HG02852 (cell line): ENCODE results near the gene CEACAM1.
A peak's percentile ranks its signal among the peaks of the same experiment; 100 is the strongest.
"Not testable (repeated sequence)": the region's sequence is repeated elsewhere in the genome, so short reads cannot be mapped to it uniquely, and the experiment has no call there.

Experiments used
- ATAC-seq: cut with Tn5 transposase; IDR thresholded peaks from one replicate; pipeline ENCODE4 v1.9.1; 2021; ENCODE audit warnings: mild to moderate bottlenecking, moderate library complexity; ENCODE audit not compliant: unreplicated experiment

Gene CEACAM1

DNA sequence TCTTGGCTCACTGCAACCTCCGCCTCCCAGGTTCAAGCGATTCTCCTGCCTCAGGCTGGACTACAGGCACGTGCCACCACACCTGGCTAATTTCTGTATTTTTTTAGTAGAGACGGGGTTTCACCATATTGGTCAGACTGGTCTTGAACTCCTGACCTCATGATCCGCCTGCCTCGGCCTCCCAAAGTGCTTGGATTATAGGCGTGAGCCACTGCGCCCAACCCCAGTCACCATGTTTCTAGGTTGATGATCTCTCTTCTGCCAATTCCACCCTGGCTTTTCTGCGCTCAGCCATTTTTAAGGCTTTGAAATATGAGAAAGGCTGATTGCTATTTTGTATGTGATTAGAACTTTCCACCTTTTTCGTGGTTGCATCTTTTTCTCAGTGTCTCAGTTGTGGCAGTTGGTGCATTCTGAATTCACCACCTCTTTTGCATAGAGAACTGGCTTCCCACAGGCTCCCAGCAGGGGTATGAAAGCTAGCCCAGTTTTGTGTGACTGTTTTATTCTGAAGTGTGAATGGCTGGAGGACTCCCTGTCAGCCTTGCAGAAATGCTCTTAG is 15.5 kb downstream of the CEACAM1 start:
- peak; percentile 88 for ATAC-seq

DNA sequence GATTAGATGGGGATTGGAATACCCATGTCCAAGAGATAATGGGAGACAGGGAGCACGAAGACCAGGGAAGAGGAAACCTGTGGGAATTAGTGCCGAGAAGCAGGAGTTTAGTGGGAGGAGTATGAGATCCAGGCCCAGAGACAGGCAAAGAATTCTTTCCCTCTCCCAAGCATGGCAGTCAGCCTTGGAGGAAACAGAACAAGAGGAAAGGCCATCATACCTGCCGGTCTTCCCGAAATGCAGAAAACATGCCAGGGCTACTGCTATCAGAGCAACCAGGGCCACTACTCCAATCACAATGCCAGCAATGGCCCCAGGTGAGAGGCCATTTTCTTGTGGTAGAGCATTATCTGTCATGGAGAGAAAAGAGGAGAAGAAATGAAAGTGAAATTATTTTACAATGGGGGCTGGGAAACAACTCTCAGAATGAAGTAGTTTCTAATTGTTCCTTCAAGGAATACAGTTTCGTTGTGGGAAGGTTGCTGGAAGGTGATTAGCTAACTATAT is 16.1 kb downstream of the CEACAM1 start:
- ATAC-seq, result no peak

DNA sequence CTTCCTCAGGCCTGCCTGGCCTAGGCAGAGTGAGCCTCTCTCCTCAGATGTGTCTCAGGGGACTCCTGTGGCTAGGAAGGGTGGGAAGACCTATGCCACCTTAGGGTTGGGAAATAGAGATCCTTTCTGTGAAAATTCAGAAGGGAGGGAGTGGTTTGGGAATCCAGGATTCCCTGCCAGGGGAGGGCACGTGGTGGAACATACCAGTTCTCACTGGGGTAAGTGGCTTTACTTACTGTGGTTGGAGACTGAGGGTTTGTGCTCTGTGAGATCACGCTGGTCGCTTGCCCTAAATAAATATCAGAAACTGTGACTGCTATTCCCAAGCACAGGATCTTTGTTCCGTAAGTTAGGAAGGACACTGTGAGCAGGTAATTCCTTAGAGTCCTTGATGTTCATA is 16.9 kb downstream of the CEACAM1 start:
- ATAC-seq, result no peak

GRCh38 chr19:42508892-42509444 is 19.3 kb downstream of the CEACAM1 start:
- ATAC-seq, result no peak

DNA sequence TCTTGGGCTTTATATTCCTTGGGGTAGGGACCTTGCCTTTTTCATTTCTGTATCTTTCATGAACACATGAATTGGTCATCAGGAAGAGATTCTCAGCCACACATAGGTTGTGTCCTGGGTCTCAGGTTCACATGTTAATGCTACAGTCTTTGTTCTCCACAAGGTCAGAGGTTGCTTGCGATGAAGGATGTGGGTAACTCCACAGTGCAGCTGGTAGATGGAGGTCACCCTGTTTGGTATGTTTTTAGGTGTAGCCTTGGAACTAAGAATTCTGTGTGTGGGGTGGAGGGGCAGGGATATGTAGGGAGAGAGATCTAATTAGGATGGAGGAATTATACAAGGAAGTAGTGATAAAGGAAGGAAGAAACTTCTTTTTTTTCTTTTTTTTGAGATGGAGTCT is 23.2 kb downstream of the CEACAM1 start:
- ATAC-seq, result no peak

DNA sequence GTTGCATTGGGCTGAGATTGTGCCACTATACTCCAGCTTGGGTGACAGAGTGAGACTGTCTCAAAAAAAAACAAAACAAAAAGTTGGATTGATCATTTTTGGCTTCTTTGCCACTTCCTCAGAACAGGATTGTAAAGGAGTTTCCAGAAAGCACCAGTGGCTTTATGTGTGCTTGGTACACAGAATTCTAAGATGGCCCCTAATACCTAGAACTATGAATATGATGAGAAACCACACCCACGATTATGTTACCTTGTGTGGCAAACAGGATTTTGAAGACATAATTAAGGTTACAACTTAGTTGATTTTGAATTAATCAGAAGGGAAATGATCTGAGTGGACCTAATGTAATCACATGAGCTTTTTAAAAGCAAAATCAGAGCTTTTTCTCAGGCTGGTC is 26.5 kb downstream of the CEACAM1 start:
- ATAC-seq, result no peak

- ATAC-seq, result not testable (repeated sequence)
Measured at GRCh38 chr19:42501243-42501642, 27.0 kb downstream of the CEACAM1 start.

- ATAC-seq, result no peak
Measured at GRCh38 chr19:42498169-42498757, 30.0 kb downstream of the CEACAM1 start.

GRCh38 chr19:42497492-42498168 is 30.7 kb downstream of the CEACAM1 start:
- ATAC-seq, result no peak

DNA sequence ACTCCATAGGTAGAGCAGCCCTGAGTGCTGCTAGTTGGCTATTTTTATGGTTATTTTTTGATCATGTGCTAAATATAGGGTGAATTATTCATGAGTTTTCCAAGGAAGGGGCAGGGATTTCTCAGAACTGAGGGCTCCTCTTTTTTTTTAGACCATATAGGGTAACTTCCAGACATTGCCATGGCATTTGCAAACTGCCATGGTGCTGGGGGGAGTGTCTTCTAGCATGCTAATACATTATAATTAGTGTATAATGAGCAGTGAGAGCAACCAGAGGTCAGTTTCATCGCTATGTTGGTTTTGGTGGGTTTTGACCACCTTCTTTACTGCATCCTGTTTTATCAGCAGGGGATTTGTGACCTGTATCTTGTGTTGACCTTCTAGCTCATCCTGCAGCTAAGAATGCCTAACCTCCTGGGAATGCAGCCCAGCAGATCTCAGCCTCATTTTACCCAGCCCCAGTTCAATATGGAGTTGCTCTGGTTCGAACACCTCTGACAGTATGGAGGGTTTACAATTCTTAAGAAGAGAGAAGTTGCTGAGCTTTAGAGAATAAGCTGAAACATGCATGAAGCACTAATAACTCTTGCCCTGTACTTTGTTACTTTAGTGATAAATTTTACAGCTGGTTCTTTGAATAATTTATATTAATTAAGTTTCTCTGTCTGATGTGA is 31.7 kb downstream of the CEACAM1 start:
- ATAC-seq, result no peak

DNA sequence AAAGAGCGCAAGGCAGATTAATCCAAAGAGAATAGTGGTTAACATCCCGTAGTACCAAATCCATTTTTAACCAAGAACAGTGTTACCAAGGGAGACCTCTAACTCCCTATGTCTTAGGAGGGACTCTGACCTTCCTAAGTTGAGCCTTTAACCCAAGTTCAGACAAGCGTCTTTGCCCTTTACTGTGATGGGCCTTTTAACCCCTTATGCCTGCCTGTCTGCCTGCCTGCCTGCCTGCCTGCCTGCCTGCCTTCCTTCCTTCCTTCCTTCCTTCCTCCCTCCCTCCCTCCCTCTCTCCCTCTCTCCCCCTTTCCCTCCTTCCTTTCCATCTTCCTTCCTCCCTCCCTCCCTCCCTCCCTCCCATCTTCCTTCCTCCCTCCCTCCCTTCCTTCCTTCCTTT is 32.6 kb downstream of the CEACAM1 start:
- ATAC-seq, result no peak

DNA sequence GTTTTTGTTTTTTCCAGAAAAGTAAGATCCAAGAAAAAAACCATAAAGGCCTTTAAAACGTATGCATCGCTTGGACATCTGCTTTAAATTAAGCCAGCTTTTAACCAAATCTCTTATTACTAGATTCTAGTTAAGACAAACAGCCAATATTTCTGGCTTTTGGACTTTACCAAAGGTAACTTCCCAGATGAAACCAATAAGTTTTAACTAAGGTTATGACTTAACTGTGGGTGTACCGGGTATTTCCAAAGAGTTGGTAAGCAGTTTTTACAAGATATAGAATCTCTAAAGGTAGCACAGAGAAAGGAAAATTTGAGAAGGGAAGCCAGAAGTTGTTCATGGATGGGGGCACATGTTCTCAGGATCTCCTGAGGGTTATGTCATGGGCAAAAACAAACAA is 34.0 kb downstream of the CEACAM1 start:
- no peak for ATAC-seq

DNA sequence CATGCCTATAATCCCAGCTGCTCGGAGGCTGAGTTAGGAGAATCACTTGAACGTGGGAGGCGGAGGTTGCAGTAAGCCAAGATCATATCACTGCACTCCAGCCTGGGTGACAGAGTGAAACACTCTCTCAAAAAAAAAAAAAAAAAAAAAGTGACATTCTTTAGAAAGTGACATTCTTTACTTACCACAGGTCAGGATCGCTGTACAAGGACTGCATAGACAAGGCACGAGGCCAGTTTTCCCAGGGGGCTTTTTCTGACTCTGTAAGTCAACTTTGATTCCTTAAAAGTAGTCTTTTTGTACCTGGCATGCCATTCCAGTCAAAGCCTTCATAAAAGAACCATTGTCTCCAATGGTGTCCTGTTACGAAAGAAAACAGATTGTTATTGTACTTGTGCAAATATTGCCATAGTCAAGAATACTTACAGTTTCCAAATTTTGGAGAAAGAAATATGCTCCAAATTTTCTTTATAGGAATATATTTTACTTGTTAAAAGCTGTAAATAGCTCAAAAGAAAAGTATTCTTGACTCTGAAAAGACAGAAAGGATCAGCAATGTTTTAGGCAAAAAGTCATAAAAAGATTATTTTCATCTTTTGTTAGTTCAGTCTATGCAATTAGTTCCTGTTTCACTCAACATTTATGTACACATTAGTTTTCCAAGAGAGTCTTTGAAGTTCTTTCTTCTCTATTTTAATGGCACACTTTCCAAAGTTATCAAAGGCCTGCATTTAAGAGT is 39.3 kb downstream of the CEACAM1 start:
- no peak for ATAC-seq

DNA sequence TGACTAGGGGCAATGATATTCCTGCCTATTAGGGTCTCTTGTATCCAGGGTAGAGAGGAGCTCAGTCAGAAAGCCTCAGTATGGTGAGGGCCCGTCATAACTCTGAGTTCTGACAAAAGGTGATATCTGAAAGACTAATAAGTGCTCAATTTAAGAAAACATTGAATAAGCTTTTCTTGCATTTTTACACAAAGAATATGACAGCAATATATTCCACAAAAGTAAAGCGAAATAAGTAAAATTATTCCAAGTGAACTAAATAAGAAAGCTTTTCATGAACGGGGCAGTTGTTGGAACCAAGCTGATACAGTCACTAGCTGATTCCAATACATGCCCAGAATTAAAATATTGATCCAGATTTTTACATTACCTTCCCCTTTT is 40.5 kb downstream of the CEACAM1 start:
- no peak for ATAC-seq

- ATAC-seq, result no peak
Measured at GRCh38 chr19:42487032-42487797, 41.1 kb downstream of the CEACAM1 start.

DNA sequence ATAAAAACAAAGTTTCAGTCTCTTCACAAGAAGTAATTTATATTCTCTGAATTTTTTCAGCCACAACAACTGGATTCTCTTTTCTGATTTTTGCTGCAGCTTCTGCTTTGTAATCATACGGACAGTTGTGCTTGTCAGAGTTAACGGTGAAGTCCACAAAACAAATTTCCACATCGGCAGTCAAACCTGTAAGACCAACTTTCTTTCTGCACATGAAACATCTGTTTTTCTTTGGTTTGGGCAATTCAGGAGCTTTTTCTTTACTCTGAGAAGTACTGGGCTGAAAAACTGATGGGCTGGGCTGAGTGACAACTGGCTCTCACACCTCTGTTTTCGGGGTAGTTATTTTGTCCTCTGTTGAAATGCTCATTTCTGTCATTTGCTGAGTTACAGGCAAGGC is 43.2 kb downstream of the CEACAM1 start:
- ATAC-seq, result not testable (repeated sequence)

DNA sequence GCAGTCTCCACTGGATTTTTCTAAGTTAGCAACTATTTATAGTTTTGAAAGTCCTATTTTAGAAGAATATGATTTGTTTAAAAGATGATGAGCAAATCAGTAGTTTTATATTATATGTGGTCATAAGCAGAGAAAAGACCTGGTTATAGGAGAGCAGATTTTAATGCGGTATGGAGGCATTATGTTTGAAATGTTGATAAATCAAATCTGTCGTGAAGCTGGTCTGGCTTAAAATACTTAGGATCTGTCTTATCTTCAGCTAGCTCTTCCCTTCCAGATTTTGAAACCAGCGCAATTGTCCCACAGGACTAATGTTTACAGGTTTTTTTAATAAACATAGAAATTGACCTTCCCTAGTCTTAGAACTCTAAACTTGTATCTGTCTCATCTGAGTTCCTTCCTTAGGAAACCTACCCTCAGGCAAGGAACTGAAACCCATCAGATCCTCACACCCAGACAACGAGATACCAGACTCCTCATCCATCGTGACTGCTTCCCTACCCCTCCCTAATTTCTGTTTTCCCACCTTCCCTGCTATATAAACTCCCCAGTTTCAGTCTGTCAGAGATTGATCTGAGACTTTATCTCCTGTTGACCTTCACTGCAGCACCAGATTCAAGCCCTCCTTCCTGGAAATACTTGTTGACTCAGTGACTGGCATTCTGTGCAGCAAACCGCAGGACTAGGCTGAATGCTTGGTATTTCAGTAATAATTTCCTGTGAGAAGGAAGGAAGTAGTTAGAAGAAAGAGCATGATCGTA is 47.8 kb downstream of the CEACAM1 start:
- no peak for ATAC-seq

DNA sequence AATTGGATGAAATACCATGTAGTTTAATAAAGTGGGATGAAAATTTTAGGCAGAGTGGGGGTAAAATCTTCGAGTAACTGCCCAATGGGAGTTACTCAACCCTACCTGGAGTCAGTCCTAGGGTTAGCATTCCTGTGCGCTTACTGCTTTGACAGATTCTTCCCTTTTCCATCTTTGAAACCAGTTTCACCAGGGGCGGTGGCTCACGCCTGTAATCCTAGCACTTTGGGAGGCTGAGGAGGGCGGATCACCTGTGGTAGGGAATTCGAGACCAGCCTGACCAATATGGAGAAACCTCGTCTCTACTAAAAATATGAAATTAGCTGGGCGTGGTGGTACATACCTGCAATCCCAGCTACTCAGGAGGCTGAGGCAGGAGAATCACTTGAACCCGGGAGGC is 48.5 kb downstream of the CEACAM1 start:
- no peak for ATAC-seq

- ATAC-seq, result no peak
Measured at GRCh38 chr19:42478765-42479311, 49.4 kb downstream of the CEACAM1 start.
